Measurements from ENCODE around the gene RPA1.

- peak; percentile 84 for TF ChIP-seq CTCF (conservative IDR thresholded peaks at IDR 0.05)
- no peak for TF ChIP-seq EZH2 (IDR thresholded peaks at IDR 0.05; ENCODE audit: low read depth)
Observed at GRCh38 chr17:1865252-1866037, 35.6 kb downstream of the RPA1 start.

All from PC-9 (cell line).